Sigmoid colon (tissue), 7 donors: ENCODE data around the gene REEP2. TPM values are rescaled to one million over a fixed set of nuclear protein-coding genes. Genes with fewer than 3 reads are reported as not detected.
"Not testable (repeated sequence)": the region's sequence is repeated elsewhere in the genome, so short reads cannot be mapped to it uniquely, and the experiment has no call there.

Experiments used
- DNase-seq: peaks from one replicate; pipeline ENCODE4 v3.0.0-alpha.2; 2019
- H3K27ac ChIP-seq, 4 donors: fragments of 200-600 bp; sonication (generic); one replicate each; pipeline ENCODE4 v1.5.1; 2016 to 2019; ENCODE audit warnings: mild to moderate bottlenecking in 1 of 4
- H3K27me3 ChIP-seq, 3 donors: fragments of 200-600 bp; sonication (generic); one replicate each; pipeline ENCODE4 v1.5.1; 2019; ENCODE audit warnings: mild to moderate bottlenecking in 1 of 3
- H3K36me3 ChIP-seq, 4 donors: fragments of 200-600 bp; sonication (generic); one replicate each; pipeline ENCODE4 v1.5.1; 2016 to 2019
- H3K4me1 ChIP-seq, 4 donors: fragments of 200-600 bp; sonication (generic); one replicate each; pipeline ENCODE4 v1.5.1; 2017 to 2019
- H3K4me3 ChIP-seq, 4 donors: fragments of 200-600 bp; sonication (generic); one replicate each; pipeline ENCODE4 v1.5.1; 2017 to 2019; ENCODE audit warnings: mild to moderate bottlenecking in 2 of 4, moderate library complexity in 1 of 4
- H3K9me3 ChIP-seq, 4 donors: fragments of 200-600 bp in 3 of 4; sonication (generic) in 3 of 4; one replicate each; pipeline versions ENCODE4 v1.5.1 to v1.6.1; 2013 to 2019
- CTCF ChIP-seq, 4 experiments: fragments of 450-650 bp in 3 of 4; fragments of 200-600 bp in 1 of 4; IDR thresholded peaks; one replicate each; pipeline ENCODE4 v1.5.1; 2016 to 2019; ENCODE audit warnings: antibody characterized with exemption in 4 of 4, mild to moderate bottlenecking in 3 of 4, moderate library complexity in 2 of 4
- EP300 ChIP-seq, 4 donors: sonication (generic); formaldehyde crosslinking; IDR thresholded peaks; one replicate each; pipeline ENCODE4 v1.6.1; 2017; ENCODE audit warnings: antibody characterized with exemption in 4 of 4
- POLR2A ChIP-seq, 2 donors: fragments of 450-650 bp; IDR thresholded peaks; one replicate each; pipeline ENCODE4 v1.6.1; 2016; ENCODE audit warnings: antibody characterized with exemption in 2 of 2, mild to moderate bottlenecking in 2 of 2, moderate library complexity in 2 of 2
- POLR2AphosphoS5 ChIP-seq, 4 donors: sonication (generic); formaldehyde crosslinking; IDR thresholded peaks; one replicate each; pipeline ENCODE4 v1.6.1; 2017; ENCODE audit warnings: antibody characterized with exemption in 4 of 4
- WGBS, 2 donors: extraction: QIAGEN DNeasy Blood & Tissue Kit; methylation state at CpG; one replicate each; pipeline ENCODE4 v1.1.7; 2013; 5-methylcytosine and 5-hydroxymethylcytosine counted together
- intact Hi-C: fragments of 100-400 bp; cut with DNase I; formaldehyde crosslinking; loops from one replicate; pipeline ENCODE4 v1.15.1; 2023
- polyA plus RNA-seq, 3 donors: library from polyadenylated mRNA; stranded (reverse); fragments of 200-250 nt; gene quantifications; one replicate each; pipeline ENCODE4 v1.2.3, GENCODE V29; 2013
- total RNA-seq, 4 donors: library from RNA; depleted of rRNA; stranded (reverse); fragments of >200 nt; gene quantifications; one replicate each; pipeline ENCODE4 v1.1.0, GENCODE V29; 2016
- donor health status: healthy with polysubstance abuse.
- donor health status: Bipolar disorder and iron deficiency.
- donor health status: healthy.

Gene REEP2
- total and polyA plus RNA-seq, 7 donors, result 0.92 to 24.6 (median 7.7) TPM

GRCh38 chr5:138408023-138408422 lies 30.8 kb upstream of the REEP2 start:
- Histone ChIP-seq H3K4me1 (no peaks in the 10 kb centered on the region), H3K4me3 (no peak overlapping the region), H3K36me3 (peaks cover 0 to 68% (median 8%) of the 10 kb centered on the region in 4 donors), H3K27me3 (no peaks in the 10 kb centered on the region), H3K27ac (no peak overlapping the region), H3K9me3 (no peaks in the 10 kb centered on the region)
- DNase-seq, result no peak
- WGBS, 2 donors, result 66 to 73% methylated on average over 5 of the region's 5 CpGs
- TF ChIP-seq CTCF (IDR thresholded peaks at IDR 0.05) (no peak), POLR2A (IDR thresholded peaks at IDR 0.05) (no peak), POLR2AphosphoS5 (IDR thresholded peaks at IDR 0.05) (no peak), EP300 (IDR thresholded peaks at IDR 0.05) (no peak)
- intact Hi-C loops, result no loop called here

- WGBS, 2 donors, result 92 to 93% methylated on average over 13 of the region's 14 CpGs
- intact Hi-C loops, H3K4me1 ChIP-seq, DNase-seq, H3K27me3 ChIP-seq, H3K4me3 ChIP-seq, H3K27ac ChIP-seq, H3K9me3 ChIP-seq: not testable (repeated sequence)
- peaks cover 9 to 70% (median 22%) of the 10 kb centered on the region in 4 donors for H3K36me3 ChIP-seq
- TF ChIP-seq CTCF (IDR thresholded peaks at IDR 0.05) (peak; percentile 16 to 43 (median 33)), POLR2AphosphoS5 (IDR thresholded peaks at IDR 0.05) (peak in 1 of 4 donors; percentile 14)
These were observed 27.7 kb upstream of the REEP2 start for GRCh38 chr5:138410996-138411640.

GRCh38 chr5:138418444-138418843 lies 20.4 kb upstream of the REEP2 start:
- DNase-seq, result no peak
- TF ChIP-seq POLR2A (IDR thresholded peaks at IDR 0.05) (no peak), POLR2AphosphoS5 (IDR thresholded peaks at IDR 0.05) (no peak), CTCF (IDR thresholded peaks at IDR 0.05) (no peak), EP300 (IDR thresholded peaks at IDR 0.05) (no peak)
- WGBS, 2 donors, result 86 to 87% methylated on average over 2 of the region's 2 CpGs
- no peaks in the 10 kb centered on the region for H3K4me1 ChIP-seq
- no peak overlapping the region for H3K4me3 ChIP-seq
- intact Hi-C loops, result no loop called here
- no peaks in the 10 kb centered on the region for H3K27me3 ChIP-seq
- H3K27ac ChIP-seq, result no peak overlapping the region
- peaks cover 44 to 96% (median 73%) of the 10 kb centered on the region in 4 donors for H3K36me3 ChIP-seq
- no peaks in the 10 kb centered on the region for H3K9me3 ChIP-seq

- H3K4me1 ChIP-seq, result no peaks in the 10 kb centered on the region
- DNase-seq, result no peak
- H3K9me3 ChIP-seq, result no peaks in the 10 kb centered on the region
- WGBS, 2 donors, result 96 to 99% methylated on average over 1 of the region's 1 CpG
- TF ChIP-seq CTCF (IDR thresholded peaks at IDR 0.05) (no peak), POLR2AphosphoS5 (IDR thresholded peaks at IDR 0.05) (no peak), EP300 (IDR thresholded peaks at IDR 0.05) (no peak), POLR2A (IDR thresholded peaks at IDR 0.05) (no peak)
- no peaks in the 10 kb centered on the region for H3K27me3 ChIP-seq
- no peak overlapping the region for H3K27ac ChIP-seq
- intact Hi-C loops, result no loop called here
- H3K4me3 ChIP-seq, result no peak overlapping the region
- peaks cover 48 to 99% (median 72%) of the 10 kb centered on the region in 4 donors for H3K36me3 ChIP-seq
These were observed 13.8 kb upstream of the REEP2 start for GRCh38 chr5:138425079-138425478.

GRCh38 chr5:138435943-138436342 lies 2.9 kb upstream of the REEP2 start:
- intact Hi-C loops, result no loop called here
- H3K4me3 ChIP-seq, result no peak overlapping the region

More at GRCh38 chr5:138435943-138436342, 2.9 kb upstream of the REEP2 start:
- H3K27ac ChIP-seq, result no peak overlapping the region
- no peaks in the 10 kb centered on the region for H3K9me3 ChIP-seq
- peaks cover 26 to 59% (median 48%) of the 10 kb centered on the region in 4 donors for H3K36me3 ChIP-seq
- no peaks in the 10 kb centered on the region for H3K27me3 ChIP-seq
- TF ChIP-seq EP300 (IDR thresholded peaks at IDR 0.05) (no peak), CTCF (IDR thresholded peaks at IDR 0.05) (no peak)
- 90% methylated on average over 5 of the region's 5 CpGs for WGBS, 2 donors
- no peak for DNase-seq
- H3K4me1 ChIP-seq, result peaks cover 0 to 22% (median 18%) of the 10 kb centered on the region in 4 donors
